Measurements from ENCODE around the gene NLRP4.
A peak's percentile ranks its signal among the peaks of the same experiment; 100 is the strongest.

Gene NLRP4

GRCh38 chr19:55836340-55836739 lies at the start of gene NLRP4:
TSS of gene NLRP4 (plus strand) at chr19:55836540. CDS start at chr19:55852081, 15,541 bp downstream.
- DNase-seq: no peak

- DNase-seq: no peak
These were observed 41.3 kb upstream of the NLRP4 start for GRCh38 chr19:55795021-55795420.

GRCh38 chr19:55801416-55801815 lies 34.9 kb upstream of the NLRP4 start:
- no peak for DNase-seq

- DNase-seq: no peak
These were observed 34.1 kb upstream of the NLRP4 start for GRCh38 chr19:55802281-55802680.

- peak; percentile 86 for DNase-seq
These were observed 26.8 kb upstream of the NLRP4 start for GRCh38 chr19:55809381-55810058.

GRCh38 chr19:55811340-55811739 lies 25.0 kb upstream of the NLRP4 start:
- DNase-seq: no peak

GRCh38 chr19:55812449-55812848 lies 23.9 kb upstream of the NLRP4 start:
- no peak for DNase-seq

GRCh38 chr19:55813906-55814305 lies 22.4 kb upstream of the NLRP4 start:
- DNase-seq: no peak

GRCh38 chr19:55820037-55820436 lies 16.3 kb upstream of the NLRP4 start:
- no peak for DNase-seq

- DNase-seq: no peak
These were observed 5.7 kb upstream of the NLRP4 start for GRCh38 chr19:55830656-55831055.

- no peak for DNase-seq
These were observed 4.5 kb upstream of the NLRP4 start, which contains the start of gene NLRP11 for GRCh38 chr19:55831846-55832245. TSS of gene NLRP11 (minus strand) at chr19:55831999. CDS start at chr19:55818174, 13,825 bp downstream.

- no peak for DNase-seq
These were observed 3.7 kb upstream of the NLRP4 start for GRCh38 chr19:55832676-55833075.

GRCh38 chr19:55838251-55838650 lies 1.9 kb downstream of the NLRP4 start:
- DNase-seq: no peak

- no peak for DNase-seq
These were observed 2.6 kb downstream of the NLRP4 start for GRCh38 chr19:55838906-55839305.

- no peak for DNase-seq
These were observed 18.8 kb downstream of the NLRP4 start for GRCh38 chr19:55855160-55855559.

GRCh38 chr19:55857149-55857548 lies 20.8 kb downstream of the NLRP4 start:
- DNase-seq: no peak

GRCh38 chr19:55857974-55858373 lies 21.6 kb downstream of the NLRP4 start:
- no peak for DNase-seq

GRCh38 chr19:55858401-55858800 lies 22.1 kb downstream of the NLRP4 start:
- DNase-seq: no peak

- DNase-seq: no peak
These were observed 22.6 kb downstream of the NLRP4 start for GRCh38 chr19:55858969-55859368.

GRCh38 chr19:55866521-55866920 lies 30.2 kb downstream of the NLRP4 start:
- no peak for DNase-seq

- no peak for DNase-seq
These were observed 30.8 kb downstream of the NLRP4 start for GRCh38 chr19:55867101-55867500.

GRCh38 chr19:55870736-55871135 lies 34.4 kb downstream of the NLRP4 start:
- no peak for DNase-seq

- no peak for DNase-seq
These were observed 40.9 kb downstream of the NLRP4 start for GRCh38 chr19:55877211-55877610.

GRCh38 chr19:55882626-55883025 lies 46.3 kb downstream of the NLRP4 start:
- DNase-seq: no peak

GRCh38 chr19:55898911-55899310 lies 62.6 kb downstream of the NLRP4 start:
- DNase-seq: no peak

Measured in NCI-H1092 (cell line).